ENCODE measurements around the gene FYCO1. TPM values are rescaled to one million over a fixed set of nuclear protein-coding genes. Genes with fewer than 3 reads are reported as not detected.
A peak's percentile ranks its signal among the peaks of the same experiment; 100 is the strongest.

FYCO1 gene
- total and polyA plus RNA-seq, 10 of the 15 experiments (the other 5 are each of a cell fraction or from before 2014, with no cell fraction given): 1.5 to 8.4 (median 6.5) TPM

DNA sequence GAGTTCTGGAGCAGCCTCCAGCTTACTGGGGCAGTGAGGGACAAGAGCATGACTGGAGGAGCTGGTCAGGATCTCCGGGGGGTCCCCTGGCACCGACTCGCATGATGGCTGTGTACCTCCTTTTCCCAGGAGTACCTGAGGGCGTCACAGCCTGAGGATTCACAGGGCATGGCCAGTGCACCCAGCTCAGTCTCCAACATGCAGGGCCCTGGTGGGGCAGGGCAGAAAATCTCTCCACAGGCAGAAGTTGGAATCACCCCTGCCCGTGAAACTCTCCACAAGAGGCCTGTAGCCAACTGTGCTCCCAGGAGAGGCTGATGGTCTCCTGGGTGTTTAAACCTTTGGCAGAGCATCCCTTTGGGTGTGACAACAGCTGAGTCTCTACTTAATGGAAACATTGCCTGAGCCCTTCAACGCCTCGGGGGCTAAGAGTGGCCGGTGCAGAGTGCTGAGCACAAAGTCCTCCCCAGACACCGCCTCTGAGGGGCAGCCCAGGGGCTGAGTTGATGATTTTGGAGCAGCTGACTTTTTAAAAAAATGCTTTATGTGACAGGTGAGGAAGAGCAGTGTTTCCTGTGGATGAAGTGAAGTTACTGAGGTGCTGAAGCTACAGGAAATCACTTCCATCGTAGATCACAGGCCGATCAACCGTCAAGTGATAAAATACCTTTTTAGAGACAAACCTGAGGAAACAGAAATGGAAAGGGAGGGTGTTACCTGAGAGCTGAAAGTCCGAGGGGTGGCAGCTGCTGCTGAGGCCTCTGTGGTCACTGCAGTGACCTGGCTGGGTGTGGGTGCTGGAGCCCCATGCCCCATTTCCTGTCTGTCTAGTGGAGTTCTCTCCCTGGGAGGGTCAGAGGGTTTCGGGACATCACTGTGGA, 74.2 kb downstream of the FYCO1 start:
- H3K27ac ChIP-seq (ENCODE audit: control insufficient read depth, insufficient read depth): no peak overlapping the region
- DNase-seq (ENCODE audit: low read depth, low spot score) (no peak), FAIRE-seq (no peak), ATAC-seq (peak; percentile 55)
- peaks cover 13% of the 10 kb centered on the region for H3K4me1 ChIP-seq (ENCODE audit: control insufficient read depth, insufficient read depth, low read length)
- ChIA-PET RAD21 (ENCODE audit: unreplicated experiment) (interaction anchor here (0.9 to 4.9 kb wide), 15 partner anchors 8 to 159 kb away, joined by 3 to 27 read pairs (median 5); no protein-coding TSS in a partner anchor), CTCF (interaction anchor here (0.9 to 4.7 kb wide), 16 partner anchors 8 to 262 kb away, joined by 3 to 28 read pairs (median 4); no protein-coding TSS in a partner anchor), SMC1A (ENCODE audit: uncharacterized antibody, unreplicated experiment) (interaction anchor here (1.1 to 5.8 kb wide), 19 partner anchors 9 to 160 kb away, joined by 3 to 42 read pairs (median 5); no protein-coding TSS in a partner anchor), POLR2A (interaction anchor here (0.6 to 3.2 kb wide), 5 partner anchors 8 to 60 kb away, joined by 3 to 22 read pairs (median 3); no protein-coding TSS in a partner anchor)
- no peak overlapping the region for H3K4me2 ChIP-seq (ENCODE audit: control insufficient read depth, insufficient read depth)
- peaks cover 6 to 9% of the 10 kb centered on the region in 2 experiments for H3K36me3 ChIP-seq (ENCODE audit: control insufficient read depth in 2 of 2, insufficient read depth in 2 of 2, low read length in 1 of 2)
- intact Hi-C loops (cut with micrococcal nuclease; ENCODE audit: unreplicated experiment): no loop called here
- WGBS (ENCODE audit: insufficient coverage, insufficient replicate concordance, low lambda C conversion rate, missing lambda C conversion rate): 96% methylated on average over 14 of the region's 14 CpGs
- no peaks in the 10 kb centered on the region for H3K9me3 ChIP-seq (replicated peaks; ENCODE audit: control insufficient read depth, insufficient read depth, low read length)
- no peaks in the 10 kb centered on the region for H4K20me1 ChIP-seq (ENCODE audit: control insufficient read depth, insufficient read depth)
- in situ Hi-C loops (cut with MboI): no loop called here
- no peaks in the 10 kb centered on the region for H3K79me2 ChIP-seq (ENCODE audit: control insufficient read depth, insufficient read depth, low read length)
- H3K27me3 ChIP-seq (replicated peaks in 1 of 2; ENCODE audit: control insufficient read depth in 2 of 2, insufficient read depth in 2 of 2, low read length in 1 of 2): no peaks in the 10 kb centered on the region
- H2AFZ ChIP-seq (ENCODE audit: control insufficient read depth, low read depth, low read length): no peak overlapping the region
- no peak overlapping the region for H3K9ac ChIP-seq (ENCODE audit: control insufficient read depth, insufficient read depth, low read length)
- no peak overlapping the region for H3K4me3 ChIP-seq
- BruUV-seq (replicated peaks): no TSS peak
- TF ChIP-seq SMAD1 (IDR thresholded peaks at IDR 0.05; ENCODE audit: low read depth, partially characterized antibody) (no peak), SREBF2 (IDR thresholded peaks at IDR 0.05; ENCODE audit: low read length) (no peak), SKIL (IDR thresholded peaks at IDR 0.05; ENCODE audit: low read depth, poor library complexity, severe bottlenecking) (no peak), RUNX3 (IDR thresholded peaks at IDR 0.05; ENCODE audit: low read length) (no peak), GATAD2B (conservative IDR thresholded peaks at IDR 0.05; ENCODE audit: low read depth) (0 out of 2 replicates have a peak, but pooled peaks have one; percentile 6), NRF1 (conservative IDR thresholded peaks at IDR 0.05; ENCODE audit: low read depth, low read length) (no peak), CBX3 (IDR thresholded peaks at IDR 0.05; ENCODE audit: borderline replicate concordance, low read depth) (no peak), IKZF1 (conservative IDR thresholded peaks at IDR 0.05) (peak; percentile 70), NR2F1 (conservative IDR thresholded peaks at IDR 0.05) (peak; percentile 89), REST (IDR thresholded peaks at IDR 0.05; ENCODE audit: low read depth, low read length) (no peak)
- TF ChIP-seq, protein P1, sequence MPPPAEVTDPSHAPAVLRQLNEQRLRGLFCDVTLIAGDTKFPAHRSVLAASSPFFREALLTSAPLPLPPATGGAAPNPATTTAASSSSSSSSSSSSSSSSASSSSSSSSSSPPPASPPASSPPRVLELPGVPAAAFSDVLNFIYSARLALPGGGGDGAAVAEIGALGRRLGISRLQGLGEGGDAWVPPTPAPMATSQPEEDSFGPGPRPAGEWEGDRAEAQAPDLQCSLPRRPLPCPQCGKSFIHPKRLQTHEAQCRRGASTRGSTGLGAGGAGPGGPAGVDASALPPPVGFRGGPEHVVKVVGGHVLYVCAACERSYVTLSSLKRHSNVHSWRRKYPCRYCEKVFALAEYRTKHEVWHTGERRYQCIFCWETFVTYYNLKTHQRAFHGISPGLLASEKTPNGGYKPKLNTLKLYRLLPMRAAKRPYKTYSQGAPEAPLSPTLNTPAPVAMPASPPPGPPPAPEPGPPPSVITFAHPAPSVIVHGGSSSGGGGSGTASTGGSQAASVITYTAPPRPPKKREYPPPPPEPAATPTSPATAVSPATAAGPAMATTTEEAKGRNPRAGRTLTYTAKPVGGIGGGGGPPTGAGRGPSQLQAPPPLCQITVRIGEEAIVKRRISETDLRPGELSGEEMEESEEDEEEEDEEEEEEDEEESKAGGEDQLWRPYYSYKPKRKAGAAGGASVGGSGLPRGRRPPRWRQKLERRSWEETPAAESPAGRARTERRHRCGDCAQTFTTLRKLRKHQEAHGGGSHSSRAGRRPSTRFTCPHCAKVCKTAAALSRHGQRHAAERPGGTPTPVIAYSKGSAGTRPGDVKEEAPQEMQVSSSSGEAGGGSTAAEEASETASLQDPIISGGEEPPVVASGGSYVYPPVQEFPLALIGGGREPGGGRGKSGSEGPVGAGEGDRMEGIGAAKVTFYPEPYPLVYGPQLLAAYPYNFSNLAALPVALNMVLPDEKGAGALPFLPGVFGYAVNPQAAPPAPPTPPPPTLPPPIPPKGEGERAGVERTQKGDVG (CRISPR knock-in tag; IDR thresholded peaks at IDR 0.05): no peak
- TF ChIP-seq, protein P2, sequence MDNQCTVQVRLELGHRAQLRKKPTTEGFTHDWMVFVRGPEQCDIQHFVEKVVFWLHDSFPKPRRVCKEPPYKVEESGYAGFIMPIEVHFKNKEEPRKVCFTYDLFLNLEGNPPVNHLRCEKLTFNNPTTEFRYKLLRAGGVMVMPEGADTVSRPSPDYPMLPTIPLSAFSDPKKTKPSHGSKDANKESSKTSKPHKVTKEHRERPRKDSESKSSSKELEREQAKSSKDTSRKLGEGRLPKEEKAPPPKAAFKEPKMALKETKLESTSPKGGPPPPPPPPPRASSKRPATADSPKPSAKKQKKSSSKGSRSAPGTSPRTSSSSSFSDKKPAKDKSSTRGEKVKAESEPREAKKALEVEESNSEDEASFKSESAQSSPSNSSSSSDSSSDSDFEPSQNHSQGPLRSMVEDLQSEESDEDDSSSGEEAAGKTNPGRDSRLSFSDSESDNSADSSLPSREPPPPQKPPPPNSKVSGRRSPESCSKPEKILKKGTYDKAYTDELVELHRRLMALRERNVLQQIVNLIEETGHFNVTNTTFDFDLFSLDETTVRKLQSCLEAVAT (IDR thresholded peaks at IDR 0.05): no peak

All from GM12878 (cell line).